Subcutaneous preadipocyte (primary cell): Measurements from ENCODE around the gene CSTF2. TPM values are rescaled to one million over a fixed set of nuclear protein-coding genes. Genes with fewer than 3 reads are reported as not detected.

Source experiments
- small RNA-seq: library from RNA; depleted of rRNA; stranded (forward); fragments of <200 nt; gene quantifications from one replicate; pipeline ENCODE3, GENCODE V24; 2012
- total RNA-seq: library from RNA; depleted of rRNA; stranded (reverse); fragments of >200 nt; gene quantifications from 2 replicates; pipeline ENCODE4 v1.2.3, GENCODE V29; 2012

CSTF2 gene
- total RNA-seq, result 11.4 and 16.6 TPM in 2 replicates

GRCh38 chrX:100819837-100820666, at the start of gene CSTF2:
CSTF2 (plus strand) TSS chrX:100820391; CDS start chrX:100820417, 26 bp downstream.

GRCh38 chrX:100874325-100874724, 54.1 kb downstream of the CSTF2 start, which contains the start of gene NOX1:
NOX1 (minus strand) TSS chrX:100874359; CDS start chrX:100874139, 220 bp downstream.

Small RNA genes within 50 kb of the gene (small RNA-seq; reads per million reads assigned to genes)
- not detected for gene RF00411

Other genes with a start within 250 kb of the CSTF2 start
- gene TNMD, start 235.5 kb upstream of the CSTF2 start, total RNA-seq, result not detected in 2 replicates
- gene TSPAN6, start 183.6 kb upstream of the CSTF2 start, total RNA-seq, result 16.6 and 17.6 TPM in 2 replicates
- 78.2 and 99.2 TPM in 2 replicates for gene SRPX2, start 176.2 kb upstream of the CSTF2 start, total RNA-seq
- gene SYTL4, start 88.3 kb upstream of the CSTF2 start, total RNA-seq, result 2.6 and 4.7 TPM in 2 replicates
- gene NOX1, start 54.0 kb downstream of the CSTF2 start, total RNA-seq, result not detected in 2 replicates
- under 0.01 TPM in 1 of 2 replicates, not detected in the other for gene XKRX, start 108.5 kb downstream of the CSTF2 start, total RNA-seq
- gene ARL13A, start 149.3 kb downstream of the CSTF2 start, total RNA-seq, result not detected in 2 replicates
- gene TRMT2B, start 231.7 kb downstream of the CSTF2 start, total RNA-seq, result 7.0 and 15.4 TPM in 2 replicates